ENCODE measurements around the gene RBMXL3.
"Not testable (repeated sequence)": the region's sequence is repeated elsewhere in the genome, so short reads cannot be mapped to it uniquely, and the experiment has no call there.

Gene RBMXL3

DNA sequence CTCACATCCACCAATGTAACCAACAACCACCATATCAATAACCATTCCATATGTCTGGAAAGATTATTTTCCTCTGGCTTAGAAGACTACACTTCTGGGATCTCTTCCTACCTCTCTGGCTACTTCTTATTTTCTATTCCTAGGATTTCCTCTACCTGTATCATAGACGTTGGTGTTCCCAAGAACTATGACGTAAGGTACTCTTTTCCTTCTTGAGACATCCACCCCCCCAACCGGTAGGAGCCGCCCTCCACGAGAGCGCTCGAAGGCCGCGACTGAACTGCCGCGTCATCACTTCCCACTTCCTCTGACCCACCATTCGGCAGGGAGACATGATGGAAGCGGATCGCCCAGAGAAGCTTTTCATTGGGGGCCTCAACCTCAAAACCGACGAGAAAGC, at the start of gene RBMXL3:
RBMXL3 (plus strand) TSS at position 301 of the 400 bp plus-strand sequence; CDS start at position 333, 32 bp downstream.
- no peak for DNase-seq

GRCh38 chrX:115142057-115142456, 47.2 kb upstream of the RBMXL3 start:
- DNase-seq, result no peak

GRCh38 chrX:115147220-115147619, 42.0 kb upstream of the RBMXL3 start:
- DNase-seq, result peak in 1 of 2 experiments; percentile 6

- DNase-seq, result no peak
These were observed 16.0 kb upstream of the RBMXL3 start for GRCh38 chrX:115173181-115173580.

- no peak for DNase-seq
These were observed 14.7 kb upstream of the RBMXL3 start for GRCh38 chrX:115174548-115174947.

GRCh38 chrX:115177932-115178331, 11.3 kb upstream of the RBMXL3 start:
- no peak for DNase-seq

GRCh38 chrX:115178473-115178872, 10.7 kb upstream of the RBMXL3 start:
- DNase-seq, result no peak

DNA sequence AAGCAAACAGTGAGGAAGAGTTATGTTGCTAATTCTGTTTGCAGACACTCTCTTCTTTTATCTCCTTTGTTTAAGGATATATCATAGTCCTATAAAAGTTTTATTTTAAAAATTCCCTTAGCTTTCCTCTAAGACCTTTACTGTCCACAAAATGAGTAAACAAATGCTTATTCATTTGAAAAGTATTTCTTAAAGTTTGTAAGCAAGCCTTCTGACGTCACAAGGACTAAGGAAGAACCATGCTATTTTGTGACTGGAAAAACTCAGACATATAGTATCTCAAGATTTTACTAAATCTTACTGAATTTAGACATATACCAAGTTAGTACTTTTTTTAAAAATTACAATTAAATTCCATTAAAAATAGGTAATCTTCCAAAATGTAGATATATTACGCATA, 5.2 kb upstream of the RBMXL3 start:
- DNase-seq, result no peak

DNA sequence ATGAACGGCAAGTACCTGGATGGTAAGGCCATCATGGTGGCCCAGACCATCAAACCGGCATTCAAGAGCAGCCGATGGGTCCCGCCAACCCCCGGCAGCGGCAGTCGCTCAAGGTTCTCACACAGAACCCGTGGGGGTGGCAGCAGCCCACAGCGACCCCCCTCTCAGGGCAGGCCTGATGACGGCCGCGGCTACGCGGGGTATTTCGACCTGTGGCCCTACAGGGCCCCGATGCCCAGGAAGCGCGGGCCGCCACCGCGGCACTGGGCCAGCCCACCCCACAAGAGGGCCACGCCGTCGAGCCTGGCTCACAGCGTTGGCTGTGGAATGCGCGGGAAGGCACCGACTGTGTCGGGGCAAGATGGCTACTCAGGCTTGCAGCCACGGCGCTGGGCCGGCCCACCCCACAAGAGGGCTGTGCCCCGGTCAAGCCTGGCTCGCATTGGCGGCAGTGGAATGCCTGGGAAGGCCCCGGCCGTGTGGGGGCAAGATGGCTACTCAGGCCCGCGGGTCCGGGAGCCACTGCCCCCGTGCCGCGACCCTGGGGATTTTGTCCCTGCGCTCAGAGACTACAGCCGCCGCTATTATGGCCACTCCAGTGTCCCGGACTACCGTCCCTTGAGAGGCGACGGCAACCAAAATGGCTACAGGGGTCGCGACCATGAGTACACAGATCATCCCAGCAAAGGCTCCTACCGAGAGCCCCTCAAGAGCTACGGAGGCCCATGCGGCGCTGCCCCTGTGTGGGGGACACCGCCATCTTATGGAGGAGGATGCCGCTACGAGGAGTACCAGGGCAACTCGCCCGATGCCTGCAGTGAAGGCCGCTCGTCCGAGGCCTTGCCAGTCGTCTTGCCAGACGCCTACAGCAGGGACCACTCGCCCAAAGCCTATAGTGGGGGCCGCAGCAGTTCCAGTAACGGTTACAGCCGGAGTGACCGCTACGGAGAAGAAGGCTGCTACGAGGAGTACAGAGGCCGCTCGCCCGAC, 731 bp downstream of the RBMXL3 start:
- DNase-seq, result no peak

- no peak for DNase-seq
These were observed 1.7 kb downstream of the RBMXL3 start for GRCh38 chrX:115190636-115191489.

DNA sequence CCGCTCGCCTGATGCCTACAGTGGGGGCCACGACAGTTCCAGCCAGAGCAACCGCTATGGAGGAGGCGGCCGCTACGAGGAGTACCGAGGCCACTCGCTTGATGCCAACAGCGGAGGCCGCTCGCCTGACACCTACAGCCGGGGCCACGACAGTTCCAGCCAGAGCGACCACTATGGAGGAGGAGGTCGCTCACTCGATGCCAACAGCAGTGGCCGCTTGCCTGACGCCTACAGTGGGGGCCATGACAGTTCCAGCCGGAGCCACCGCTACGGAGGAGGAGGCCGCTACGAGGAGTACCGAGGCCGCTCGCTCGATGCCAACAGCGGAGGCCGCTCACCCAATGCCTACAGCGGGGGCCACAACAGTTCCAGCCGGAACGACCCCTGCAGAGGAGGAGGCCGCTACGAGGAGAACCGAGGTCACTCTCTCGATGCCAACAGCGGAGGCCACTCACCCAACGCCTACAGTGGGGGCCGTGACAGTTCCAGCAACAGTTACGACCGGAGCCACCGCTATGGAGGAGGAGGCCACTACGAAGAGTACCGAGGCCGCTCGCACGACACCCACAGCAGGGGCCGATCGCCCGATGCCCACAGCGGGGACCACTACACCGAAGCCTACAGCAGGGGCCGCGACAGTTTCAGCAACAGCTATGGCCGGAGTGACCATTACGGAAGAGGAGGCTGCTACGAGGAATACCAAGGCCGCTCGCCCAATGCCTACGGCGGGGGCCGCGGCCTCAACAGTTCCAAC, 2.5 kb downstream of the RBMXL3 start:
- no peak for DNase-seq

DNA sequence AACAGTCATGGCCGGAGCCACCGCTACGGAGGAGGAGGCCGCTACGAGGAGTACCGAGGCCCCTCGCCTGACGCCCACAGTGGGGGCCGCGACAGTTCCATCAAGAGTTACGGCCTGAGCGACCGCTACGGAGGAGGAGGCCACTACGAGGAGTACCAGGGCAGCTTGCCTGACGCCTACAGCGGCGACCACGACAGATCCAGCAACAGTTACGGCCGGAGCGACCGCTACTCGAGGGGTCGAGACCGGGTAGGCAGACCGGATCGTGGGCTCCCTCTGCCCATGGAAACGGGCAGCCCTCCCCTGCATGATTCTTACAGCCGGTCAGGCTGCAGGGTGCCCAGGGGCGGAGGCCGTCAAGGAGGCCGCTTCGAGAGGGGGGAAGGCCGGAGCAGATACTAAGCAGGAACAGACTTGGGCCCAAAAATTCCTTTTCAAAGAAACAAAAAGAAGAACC, 3.1 kb downstream of the RBMXL3 start:
- DNase-seq, result no peak

GRCh38 chrX:115204040-115204439, 14.8 kb downstream of the RBMXL3 start:
- DNase-seq, result no peak

DNA sequence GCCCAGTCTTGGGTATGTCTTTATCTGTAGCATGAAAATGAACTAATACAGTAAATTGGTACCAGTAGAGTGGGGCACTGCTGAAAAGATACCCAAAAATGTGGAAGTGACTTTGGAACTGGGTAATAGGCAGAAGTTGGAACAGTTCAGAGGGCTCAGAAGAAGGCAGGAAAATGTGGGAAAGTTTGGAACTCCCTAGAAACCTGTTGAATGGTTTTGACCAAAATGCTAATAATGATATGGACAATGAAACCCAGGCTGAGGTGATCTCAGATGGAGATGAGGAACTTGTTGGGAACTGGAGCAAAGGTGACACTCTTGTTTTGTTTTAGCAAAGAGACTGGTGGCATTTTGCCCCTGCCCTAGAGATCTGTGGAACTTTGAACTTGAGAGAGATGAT, 20.3 kb downstream of the RBMXL3 start:
- DNase-seq, result not testable (repeated sequence)

GRCh38 chrX:115214151-115214550, 24.9 kb downstream of the RBMXL3 start:
- no peak for DNase-seq

DNA sequence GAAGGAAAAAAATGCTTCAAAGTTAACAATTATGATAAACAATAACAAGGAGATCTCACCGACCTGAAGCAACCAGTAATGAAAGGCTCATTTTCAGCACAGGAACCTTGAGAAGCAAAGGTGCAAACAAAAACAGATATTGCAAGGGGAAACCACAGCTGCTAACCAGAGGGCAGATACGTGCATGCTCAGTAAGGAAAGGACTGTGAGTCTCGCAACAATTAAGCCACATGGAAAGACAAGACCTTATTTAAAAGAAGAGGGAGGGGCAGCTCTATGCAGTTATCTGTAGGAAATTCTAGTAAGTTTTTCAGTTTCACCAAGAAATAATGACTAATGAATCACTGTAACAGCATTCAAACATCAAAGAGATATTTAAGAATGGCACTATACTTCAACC, 25.4 kb downstream of the RBMXL3 start:
- DNase-seq, result no peak

- DNase-seq, result not testable (repeated sequence)
These were observed 28.1 kb downstream of the RBMXL3 start for GRCh38 chrX:115217346-115217745.

- DNase-seq, result peak; percentile 51 to 61
These were observed 37.7 kb downstream of the RBMXL3 start for GRCh38 chrX:115226929-115227328.

- no peak for DNase-seq
These were observed 40.3 kb downstream of the RBMXL3 start for GRCh38 chrX:115229337-115230003.

GRCh38 chrX:115232933-115233496, 43.8 kb downstream of the RBMXL3 start:
- no peak for DNase-seq
